Measurements from ENCODE around the gene PDE3B.
"Not testable (repeated sequence)": the region's sequence is repeated elsewhere in the genome, so short reads cannot be mapped to it uniquely, and the experiment has no call there.

PDE3B gene

DNA sequence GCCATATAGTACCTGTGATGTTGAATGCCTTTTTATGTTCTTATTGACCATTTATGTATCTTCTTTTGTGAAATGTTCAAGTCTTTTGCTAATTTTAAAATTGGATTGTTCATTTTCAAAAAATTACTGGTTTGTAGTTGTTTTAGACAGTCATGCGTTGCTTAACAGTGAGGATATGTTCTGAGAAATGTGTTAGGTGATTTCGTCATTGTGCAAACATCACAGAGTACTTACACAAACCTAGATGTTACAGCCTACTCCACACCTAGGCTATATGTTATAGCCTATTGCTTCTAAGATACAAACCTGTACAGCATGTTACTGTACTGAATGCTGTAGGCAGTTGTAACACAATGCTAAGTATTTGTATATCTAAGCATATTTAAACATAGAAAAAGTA is 32.5 kb downstream of the PDE3B start:
- DNase-seq, result no peak

DNA sequence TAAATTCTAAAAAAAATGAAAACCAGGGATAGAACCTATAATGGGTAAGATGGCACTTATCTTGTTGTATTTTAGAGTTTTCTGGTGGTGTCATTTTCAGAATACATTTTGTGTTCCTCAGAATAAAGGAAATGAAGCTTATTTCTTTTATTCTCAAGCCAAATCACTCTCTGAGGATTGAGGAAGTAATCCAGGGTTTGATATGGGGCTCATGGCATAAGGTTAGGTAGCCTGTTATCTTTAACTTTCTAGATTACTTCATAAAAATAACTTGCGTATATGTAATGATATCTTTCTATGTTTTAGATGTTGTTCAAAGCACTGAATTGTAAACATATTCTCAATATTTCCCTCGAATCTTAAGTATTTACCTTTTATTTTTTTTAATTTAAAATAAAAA is 33.5 kb downstream of the PDE3B start:
- DNase-seq, result peak in 1 of 4 experiments; percentile 27

DNA sequence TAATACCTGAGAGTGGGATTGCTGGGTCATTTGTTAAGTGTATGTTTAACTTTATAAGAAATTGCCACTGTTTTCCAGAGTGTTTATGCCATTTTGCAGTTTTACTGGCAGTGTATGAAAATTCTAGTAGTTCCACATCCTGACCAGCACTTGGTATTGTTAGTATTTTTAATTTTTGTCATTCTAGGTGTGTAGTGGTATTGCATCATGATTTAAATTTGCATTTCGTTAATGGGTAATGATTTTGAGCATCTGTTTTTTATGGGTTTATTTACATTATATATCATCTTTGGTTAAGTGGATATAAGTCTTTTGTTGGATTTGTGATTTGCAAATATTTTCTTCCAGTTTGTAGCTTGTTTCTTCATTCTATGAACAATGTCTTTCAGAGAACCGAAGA is 34.7 kb downstream of the PDE3B start:
- DNase-seq, result no peak

DNA sequence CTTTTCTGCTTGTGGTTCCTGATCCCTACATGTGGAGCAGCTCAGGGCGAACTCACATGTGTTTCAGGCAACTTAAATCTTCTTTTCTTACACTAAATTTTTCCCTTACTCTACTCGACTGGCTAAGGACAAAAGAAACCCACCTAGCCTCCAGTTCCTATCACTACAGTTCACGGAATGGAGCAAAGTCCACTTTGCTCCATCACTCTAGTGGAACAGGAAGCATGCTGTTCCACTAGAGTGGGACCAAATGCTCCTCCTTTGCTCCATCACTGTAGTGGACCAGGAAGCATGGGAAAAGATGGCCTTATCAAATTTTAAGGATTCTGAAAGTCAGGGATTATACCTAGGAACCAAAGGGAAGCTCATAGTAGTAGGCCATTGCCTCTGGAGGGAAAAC is 36.1 kb downstream of the PDE3B start:
- no peak for DNase-seq

DNA sequence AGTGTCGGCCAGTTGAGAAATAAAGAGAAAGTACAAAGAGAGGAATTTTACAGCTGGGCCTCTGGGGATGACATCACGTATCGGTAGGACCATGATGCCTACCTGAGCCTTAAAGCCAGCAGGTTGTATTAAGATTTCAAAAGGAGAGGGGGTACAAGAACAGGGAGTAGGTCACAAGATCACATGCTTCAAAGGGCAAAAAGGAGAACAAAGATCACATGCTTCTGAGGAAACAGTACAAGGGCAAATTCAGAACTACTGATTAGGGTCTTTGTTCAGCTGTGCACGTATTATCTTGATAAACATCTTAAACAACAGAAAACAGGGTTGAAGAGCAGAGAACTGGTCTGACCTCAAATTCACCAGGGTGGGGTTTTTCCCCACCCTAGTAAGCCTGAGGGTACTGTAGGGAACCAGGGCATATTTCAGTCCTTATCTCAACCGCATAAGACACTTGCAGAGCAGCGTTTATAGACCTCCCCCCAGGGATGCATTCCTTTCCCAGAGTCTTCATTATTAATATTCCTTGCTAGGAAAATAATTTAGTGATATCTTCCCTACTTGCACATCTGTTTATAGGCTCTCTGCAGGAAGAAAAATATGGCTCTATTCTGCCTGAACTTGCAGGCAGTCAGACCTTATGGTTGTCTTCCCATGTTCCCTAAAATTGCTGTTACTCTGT is 40.8 kb downstream of the PDE3B start:
- DNase-seq, result not testable (repeated sequence)

DNA sequence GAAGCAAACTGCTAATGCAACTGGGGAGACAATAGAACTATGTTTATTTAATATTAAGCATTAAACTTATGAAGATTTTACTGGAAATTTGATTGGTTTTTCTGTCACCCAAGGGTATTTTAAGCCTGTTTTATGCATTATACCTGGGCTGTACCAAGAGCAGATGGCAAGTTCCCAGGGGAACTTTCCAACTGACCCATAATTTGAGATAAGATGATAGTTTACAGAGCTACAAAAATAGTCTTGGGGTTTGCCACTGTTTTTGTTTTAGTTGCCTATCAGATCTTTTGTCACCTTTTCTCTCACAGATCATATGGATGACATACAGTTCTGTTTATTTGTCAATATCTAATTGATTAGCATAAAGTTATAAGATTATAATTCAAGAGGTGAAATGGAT is 43.9 kb downstream of the PDE3B start:
- DNase-seq, result no peak

DNA sequence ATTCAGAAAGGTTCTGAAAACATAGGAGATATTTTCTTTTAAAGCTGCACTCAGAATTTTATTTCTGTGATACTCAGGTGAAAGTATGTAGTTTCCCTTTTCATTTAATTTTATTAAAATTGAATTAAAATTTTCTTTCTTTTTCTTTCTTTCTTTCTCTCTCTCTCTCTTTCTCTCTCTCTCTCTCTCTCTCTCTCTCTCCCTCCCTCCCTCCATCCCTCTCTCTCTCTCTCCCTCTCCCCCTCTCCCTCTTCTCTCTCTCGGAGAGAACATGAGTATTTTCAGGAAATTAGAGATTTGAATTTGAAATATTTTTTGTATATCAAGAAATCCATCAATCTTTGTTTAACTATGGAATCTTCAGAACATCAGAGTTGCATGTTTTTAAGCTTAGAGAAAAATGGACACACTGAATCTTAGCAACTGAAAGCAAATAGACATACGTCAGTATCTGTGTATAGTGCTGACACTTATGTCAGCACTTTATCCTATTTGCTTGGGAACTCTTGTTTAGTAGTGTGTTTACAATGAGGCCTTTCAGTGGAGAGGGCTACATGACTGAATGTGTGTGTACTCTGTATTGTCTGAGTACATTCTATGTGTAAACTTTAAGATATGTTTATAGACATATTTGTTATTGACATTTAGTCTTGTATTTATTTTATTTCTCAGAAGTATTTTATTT is 44.5 kb downstream of the PDE3B start:
- DNase-seq, result no peak

DNA sequence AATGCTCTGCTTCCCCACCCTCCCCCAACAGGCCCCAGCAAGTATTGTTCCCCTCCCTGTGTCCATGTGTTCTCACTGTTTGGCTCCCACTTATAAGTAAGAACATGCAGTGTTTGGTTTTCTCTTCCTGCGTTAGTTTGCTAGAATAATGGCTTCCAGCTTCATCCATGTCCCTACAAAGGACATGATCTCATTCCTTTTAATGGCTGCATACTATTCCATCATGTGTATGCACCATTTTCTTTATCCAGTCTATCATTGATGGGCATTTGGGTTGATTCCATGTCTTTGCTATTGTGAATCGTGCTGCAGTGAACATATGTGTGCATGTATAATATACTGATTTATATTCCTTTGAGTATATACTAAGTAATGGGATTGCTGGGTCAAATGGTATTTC is 52.1 kb downstream of the PDE3B start:
- DNase-seq, result not testable (repeated sequence)

DNA sequence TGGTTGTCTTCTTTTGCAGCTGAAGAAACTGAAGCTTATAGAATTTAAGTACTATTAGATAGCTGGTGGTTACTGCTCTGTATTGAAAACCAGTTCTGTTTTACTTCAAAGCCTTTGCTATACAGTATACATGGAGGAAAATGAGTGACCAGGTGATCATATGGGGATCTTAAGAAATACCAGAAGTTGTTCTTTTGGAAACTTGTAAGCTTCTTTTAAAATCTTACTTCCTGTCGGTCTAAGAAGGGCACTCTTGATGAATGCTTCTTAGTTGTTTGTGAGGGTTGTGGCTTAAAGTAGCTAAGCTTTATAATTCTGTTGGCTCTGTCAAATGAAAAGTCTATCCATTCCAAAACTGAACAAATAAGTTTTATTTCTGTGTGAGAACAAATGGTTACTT is 55.2 kb downstream of the PDE3B start:
- DNase-seq, result peak in 2 of 4 experiments; percentile 14 to 24

DNA sequence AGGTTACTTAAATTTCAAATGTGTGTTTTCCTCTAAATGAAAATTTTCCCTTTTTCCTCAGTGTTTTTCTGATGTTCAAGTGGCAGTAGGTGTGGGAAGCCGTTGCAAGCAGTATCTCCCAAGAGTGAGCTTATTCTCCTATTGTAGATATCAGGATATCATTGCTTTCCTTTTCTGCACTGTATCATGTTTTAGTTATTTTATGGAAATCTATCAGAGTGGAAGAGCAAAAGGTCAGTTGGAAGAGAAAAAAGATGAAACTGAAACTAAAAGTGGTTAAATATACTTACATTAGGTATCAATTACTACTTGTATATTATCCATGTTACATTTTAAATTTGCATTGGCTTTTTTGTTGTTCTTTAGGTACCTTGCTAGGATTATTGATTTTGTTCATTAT is 57.0 kb downstream of the PDE3B start:
- no peak for DNase-seq

DNA sequence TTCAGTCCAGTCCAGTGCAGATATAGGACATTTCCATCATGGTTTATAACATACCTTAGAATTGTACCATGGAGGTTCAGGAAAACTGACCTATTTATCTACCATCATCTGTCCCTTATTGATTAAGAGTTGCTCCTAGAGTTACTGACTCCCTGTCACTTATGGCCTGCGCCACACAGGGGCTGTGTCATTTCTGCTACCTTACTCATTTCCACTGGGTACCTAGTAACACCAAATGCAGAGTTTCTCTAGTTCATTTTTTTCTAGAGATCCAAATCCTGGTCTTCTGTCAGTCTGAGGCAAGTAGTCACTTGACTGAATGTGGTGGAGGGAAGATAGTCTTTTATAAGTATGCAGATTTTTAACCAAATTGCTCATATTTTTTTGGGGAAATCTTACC is 59.2 kb downstream of the PDE3B start:
- DNase-seq, result no peak

DNA sequence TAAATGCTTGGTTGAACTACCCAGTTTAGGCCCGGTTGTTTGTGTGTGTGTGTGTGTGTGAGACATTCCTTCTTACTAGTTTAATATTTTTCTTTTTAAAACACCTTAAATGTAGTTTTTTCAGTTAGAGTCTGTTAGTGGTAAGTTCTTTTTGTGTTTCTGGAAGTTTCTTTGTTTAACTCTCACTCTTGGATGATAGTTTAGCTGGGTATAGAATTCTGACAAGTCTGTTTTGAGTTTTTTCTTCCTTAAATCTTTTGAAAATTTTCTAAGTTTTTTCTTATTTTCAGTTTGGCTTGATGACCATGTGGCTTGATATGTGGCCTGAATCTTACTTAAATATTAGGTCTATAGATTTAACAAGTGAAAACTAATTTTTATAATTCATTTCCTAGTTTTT is 60.1 kb downstream of the PDE3B start:
- no peak for DNase-seq

DNA sequence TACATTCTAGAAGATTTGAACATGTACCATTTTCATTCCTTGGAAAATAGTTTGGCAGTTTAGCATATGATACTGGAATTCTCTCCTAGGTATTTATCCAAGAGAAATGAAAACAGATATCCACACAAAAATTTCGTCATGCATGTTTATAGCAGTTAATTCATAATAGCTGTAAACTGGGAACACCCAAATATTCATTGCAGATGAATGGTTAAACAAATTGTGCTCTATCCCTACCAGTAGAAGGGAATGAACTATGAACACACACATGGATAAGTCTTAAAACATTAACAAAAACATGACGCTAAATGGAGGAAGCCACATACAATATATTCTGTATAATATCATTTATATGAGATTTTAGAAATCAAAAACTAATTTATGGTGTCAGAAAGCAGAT is 61.5 kb downstream of the PDE3B start:
- no peak for DNase-seq

DNA sequence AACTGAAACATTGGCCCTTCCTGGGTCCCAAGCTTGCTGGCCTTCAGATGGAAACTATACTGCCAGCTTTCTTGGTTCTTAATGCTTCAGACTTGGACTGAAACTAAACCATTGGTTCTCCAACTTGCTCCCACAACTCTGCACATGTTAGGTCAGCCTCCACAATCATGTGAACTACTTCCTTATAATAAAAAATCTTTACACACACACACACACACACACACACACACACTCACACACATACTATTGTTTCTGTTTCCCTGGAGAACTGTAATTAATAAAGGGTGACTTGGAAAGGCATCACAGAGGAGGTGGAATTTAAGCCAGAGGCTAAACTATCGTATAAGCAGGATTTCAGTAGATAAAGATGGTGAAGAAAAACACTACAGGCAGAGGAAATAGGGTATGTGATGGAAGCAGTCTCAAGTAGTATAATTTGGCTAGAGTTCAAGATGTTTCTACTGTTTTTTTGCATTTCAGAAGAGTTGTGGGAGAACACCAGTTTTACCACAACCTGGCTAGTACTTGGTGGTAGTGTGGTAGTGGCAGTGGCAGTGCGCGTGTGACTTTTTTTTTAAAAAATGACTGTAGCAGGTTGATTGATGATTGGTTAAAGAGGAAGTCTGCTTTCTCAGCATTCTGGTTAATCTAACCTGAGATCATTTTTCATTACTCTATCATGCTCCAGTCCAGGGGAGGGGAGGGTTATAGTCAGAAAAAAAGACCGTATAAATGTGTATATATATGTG is 70.1 kb downstream of the PDE3B start:
- peak; percentile 55 to 79 (median 68) for DNase-seq

DNA sequence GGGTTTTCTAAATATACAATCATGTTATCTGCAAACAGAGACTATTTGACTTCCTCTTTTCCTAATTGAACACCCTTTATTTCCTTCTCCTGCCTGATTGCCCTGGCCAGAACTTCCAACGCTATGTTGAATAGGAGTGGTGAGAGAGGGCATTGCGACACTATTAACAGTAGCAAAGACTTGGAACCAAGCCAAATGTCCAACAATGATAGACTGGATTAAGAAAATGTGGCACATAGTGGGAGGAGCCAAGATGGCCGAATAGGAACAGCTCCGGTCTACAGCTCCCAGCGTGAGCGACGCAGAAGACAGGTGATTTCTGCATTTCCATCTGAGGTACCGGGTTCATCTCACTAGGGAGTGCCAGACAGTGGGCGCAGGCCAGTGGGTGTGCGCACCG is 72.1 kb downstream of the PDE3B start:
- DNase-seq, result peak in 1 of 4 experiments; percentile 8

DNA sequence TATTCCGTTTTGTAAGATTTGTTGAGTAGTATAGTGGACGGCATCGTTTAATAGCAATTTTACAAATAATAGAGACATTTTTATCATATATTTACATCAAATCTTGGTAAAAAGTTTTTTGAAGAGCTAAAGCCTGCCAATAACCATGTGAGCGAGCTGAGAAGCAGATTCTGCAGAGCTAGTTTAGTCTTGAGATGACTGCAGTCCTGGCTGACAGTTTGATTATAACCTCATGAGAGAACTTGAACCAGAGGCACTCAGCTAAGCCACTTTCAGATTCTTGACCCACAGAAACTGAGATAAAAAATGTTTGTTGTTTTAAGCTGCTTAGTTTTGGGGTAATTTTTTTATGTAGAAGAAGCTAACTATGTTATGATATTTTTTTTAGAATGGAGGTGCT is 78.9 kb downstream of the PDE3B start:
- no peak for DNase-seq

DNA sequence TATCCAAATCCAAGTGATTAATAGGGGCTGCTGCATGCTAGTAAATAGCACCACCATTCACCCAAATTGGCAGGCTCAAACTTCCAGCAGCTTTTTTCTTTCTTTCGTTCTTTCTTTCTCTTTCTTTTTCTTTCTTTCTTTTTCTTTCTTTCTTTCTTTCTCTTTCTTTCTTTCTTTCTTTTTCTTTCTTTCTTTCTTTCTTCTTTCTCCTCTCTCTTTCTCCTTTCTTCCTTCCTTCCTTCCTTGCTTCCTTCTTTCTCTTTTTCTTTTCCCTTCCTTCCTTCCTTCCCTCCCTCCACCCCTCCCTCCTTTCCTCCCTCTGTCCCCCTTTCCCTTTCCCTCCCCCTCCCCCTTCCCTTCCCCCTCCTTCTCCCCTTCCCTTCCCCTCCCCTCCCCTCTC is 81.5 kb downstream of the PDE3B start:
- no peak for DNase-seq

DNA sequence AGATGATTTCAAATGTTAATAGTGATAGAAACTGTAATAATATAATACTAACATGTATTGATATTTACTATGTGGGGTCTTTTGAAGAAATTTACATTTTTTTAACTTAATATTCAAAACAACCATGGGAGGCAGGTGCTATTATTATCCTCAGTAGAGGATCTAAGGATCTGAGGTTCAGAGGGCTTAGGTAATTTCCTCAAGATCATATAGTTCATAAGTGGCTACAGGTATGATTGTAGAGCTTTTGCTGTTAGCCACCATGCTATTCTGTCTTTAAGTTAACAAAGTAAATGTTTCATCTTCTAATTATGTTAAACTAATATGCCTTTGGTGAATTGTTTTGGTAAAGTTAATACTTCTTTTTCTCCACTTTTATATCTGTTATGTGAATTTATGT is 83.6 kb downstream of the PDE3B start:
- no peak for DNase-seq

DNA sequence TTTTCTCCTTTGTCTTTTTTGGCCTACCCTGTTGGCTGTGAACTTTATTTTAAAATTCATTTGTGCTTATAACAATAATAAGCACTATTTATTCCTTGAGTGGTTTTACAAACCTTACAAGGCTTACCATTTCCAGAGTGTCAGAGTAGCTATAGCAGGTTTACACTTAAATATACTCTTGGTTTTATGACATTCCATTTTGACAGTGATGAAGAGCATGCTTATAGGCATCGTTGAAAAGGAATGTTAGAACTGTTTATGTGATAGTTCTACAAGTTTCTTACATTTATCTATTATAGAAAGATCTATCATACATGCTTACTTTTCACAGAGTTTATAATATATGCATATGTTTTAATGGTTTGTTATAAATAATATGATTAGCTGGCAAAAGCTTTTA is 84.1 kb downstream of the PDE3B start:
- DNase-seq, result no peak

DNA sequence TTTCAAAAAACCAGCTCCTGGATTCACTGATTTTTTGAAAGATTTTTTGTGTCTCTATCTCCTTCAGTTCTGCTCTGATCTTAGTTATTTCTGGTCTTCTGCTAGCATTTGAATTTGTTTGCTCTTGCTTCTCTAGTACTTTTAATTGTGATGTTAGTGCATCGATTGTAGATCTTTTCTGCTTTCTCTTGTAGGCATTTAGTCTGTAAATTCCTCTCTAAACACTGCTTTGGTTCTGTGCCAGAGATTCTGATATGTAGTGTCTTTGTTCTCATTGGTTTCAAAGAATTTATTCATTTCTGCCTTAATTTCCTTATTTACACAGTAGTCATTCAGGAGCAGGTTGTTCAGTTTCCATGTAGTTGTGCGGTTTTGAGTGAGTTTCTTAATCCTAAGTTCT is 96.9 kb downstream of the PDE3B start:
- DNase-seq, result not testable (repeated sequence)

DNA sequence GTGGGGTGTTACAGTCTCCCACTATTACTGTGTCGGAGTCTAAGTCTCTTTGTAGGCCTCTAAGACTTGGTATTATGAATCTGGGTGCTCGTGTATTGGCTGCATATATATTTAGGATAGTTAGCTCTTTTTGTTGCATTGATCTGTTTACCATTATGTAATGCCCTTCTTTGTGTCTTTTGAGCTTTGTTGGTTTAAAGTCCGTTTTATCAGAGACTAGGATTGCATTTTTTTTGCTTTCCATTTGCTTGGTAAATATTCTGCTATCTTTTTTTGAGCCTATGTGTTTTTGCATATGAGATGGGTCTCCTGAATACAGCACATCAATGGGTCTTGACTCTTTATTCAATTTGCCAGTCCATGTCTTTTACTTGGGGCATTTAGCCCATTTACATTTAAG is 97.6 kb downstream of the PDE3B start:
- no peak for DNase-seq

DNA sequence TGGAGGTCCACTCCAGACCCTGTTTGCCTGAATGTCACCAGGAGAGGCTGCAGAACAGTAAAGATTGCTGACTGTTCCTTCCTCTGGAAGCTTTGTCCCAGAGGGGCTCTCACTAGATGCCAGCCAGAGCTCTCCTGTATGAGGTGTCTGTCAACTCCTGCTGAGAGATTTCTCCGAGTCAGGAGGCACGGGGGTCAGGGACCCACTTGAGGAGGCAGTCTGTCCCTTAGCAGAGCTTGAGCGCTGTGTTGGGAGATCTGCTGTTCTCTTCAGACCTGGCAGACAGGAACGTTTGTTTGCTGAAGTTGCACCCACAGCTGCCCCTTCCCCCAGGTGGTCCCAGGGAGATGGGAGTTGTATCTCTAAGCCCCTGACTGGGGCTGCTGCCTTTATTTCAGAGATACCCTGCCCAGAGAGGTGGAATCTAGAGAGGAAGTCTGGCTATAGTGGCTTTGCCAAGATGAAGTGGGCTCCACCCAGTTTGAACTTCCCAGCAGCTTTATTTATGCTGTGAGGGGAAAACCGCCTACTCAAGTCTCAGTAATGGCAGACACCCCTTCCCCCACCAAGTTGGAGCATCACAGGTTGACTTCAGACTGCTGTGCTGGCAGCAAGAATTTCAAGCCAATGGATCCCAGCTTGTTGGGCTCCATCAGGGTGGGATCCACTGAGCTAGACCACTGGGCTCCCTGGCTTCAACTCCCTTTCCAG is 99.4 kb downstream of the PDE3B start:
- DNase-seq, result peak in 1 of 4 experiments; percentile 12

DNA sequence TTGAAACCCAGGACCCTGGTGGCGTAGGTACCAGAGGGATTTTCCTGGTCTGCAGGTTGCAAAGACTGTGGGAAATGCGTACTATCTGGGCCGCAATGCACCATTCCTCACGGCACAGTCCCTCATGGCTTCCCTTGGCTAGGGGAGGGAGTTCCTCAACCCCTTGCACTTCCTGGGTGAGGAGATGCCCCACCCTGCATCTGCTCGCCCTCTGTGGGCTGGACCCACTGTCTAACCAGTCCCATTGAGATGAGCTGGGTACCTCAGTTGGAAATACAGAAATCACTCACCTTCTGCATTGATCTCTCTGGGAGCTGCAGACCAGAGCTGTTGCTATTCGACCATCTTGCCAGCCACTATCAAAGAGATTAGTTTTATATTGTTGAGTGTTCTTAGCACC is 100.1 kb downstream of the PDE3B start:
- DNase-seq, result not testable (repeated sequence)
